Esophagus squamous epithelium (tissue), 4 donors: ENCODE results near the gene LIN7B.

Experiments
- POLR2A ChIP-seq, 4 donors: fragments of 450-650 bp; IDR thresholded peaks; one replicate each; pipeline ENCODE4 v1.6.1; 2017; ENCODE audit warnings: antibody characterized with exemption in 4 of 4, mild to moderate bottlenecking in 4 of 4, moderate library complexity in 3 of 4
- TF ChIP-seq, protein P1 (sequence below), 6 experiments: fragments of 450-650 bp in 4 of 6; fragments of 200-600 bp in 2 of 6; sonication (generic) in 2 of 6; IDR thresholded peaks; one replicate each; pipeline ENCODE4 v1.5.1; 2016 to 2019; ENCODE audit warnings: antibody characterized with exemption in 6 of 6, mild to moderate bottlenecking in 4 of 6, moderate library complexity in 4 of 6

GRCh38 chr19:49120325-49120683 lies 6.1 kb downstream of the LIN7B start:
- no peak for TF ChIP-seq POLR2A (IDR thresholded peaks at IDR 0.05)
- TF ChIP-seq, protein P1, sequence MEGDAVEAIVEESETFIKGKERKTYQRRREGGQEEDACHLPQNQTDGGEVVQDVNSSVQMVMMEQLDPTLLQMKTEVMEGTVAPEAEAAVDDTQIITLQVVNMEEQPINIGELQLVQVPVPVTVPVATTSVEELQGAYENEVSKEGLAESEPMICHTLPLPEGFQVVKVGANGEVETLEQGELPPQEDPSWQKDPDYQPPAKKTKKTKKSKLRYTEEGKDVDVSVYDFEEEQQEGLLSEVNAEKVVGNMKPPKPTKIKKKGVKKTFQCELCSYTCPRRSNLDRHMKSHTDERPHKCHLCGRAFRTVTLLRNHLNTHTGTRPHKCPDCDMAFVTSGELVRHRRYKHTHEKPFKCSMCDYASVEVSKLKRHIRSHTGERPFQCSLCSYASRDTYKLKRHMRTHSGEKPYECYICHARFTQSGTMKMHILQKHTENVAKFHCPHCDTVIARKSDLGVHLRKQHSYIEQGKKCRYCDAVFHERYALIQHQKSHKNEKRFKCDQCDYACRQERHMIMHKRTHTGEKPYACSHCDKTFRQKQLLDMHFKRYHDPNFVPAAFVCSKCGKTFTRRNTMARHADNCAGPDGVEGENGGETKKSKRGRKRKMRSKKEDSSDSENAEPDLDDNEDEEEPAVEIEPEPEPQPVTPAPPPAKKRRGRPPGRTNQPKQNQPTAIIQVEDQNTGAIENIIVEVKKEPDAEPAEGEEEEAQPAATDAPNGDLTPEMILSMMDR (IDR thresholded peaks at IDR 0.05), result no peak
